Keratinocyte (primary cell): Measurements from ENCODE around the gene CCDC194.

Source experiments
- EZH2 ChIP-seq: IDR thresholded peaks from one replicate; pipeline ENCODE4 v1.6.1; 2012; ENCODE audit warnings: inconsistent platforms, mild to moderate bottlenecking, low read length, moderate library complexity
- TF ChIP-seq, protein P1 (sequence below), 3 experiments: IDR thresholded peaks in 1 of 3; conservative IDR thresholded peaks in 1 of 3; optimal IDR thresholded peaks in 1 of 3; 2 replicates in 2 of 3; 3 replicates in 1 of 3; pipeline versions ENCODE3 to v1.5.1; 2011; ENCODE audit warnings: low read length in 3 of 3, mild to moderate bottlenecking in 3 of 3, moderate library complexity in 2 of 3, control low read depth in 1 of 3, inconsistent platforms in 1 of 3; ENCODE audit not compliant: insufficient read depth in 2 of 3; ENCODE audit errors: extremely low read depth in 1 of 3

DNA sequence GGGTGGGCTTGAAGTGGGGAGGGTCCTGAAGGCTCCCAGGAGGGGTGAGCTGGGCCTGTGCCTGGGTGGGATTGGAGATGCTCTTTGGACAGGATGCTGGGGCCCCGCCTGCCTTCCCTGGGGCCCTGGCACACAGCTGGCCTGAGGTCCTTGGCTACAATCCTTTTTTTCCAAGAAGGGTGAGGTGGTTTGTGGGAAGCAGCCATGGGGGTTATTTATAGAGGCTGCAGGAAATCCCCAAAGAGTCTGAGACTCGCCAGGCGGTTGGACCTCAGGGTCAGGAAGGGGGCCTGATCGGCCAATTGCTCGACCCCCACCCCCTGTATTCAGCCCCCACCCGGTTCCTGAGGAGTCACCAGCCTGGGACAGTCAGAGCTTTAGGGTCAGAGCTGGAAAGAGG is 46.6 kb downstream of the CCDC194 start:
- TF ChIP-seq, protein P1, sequence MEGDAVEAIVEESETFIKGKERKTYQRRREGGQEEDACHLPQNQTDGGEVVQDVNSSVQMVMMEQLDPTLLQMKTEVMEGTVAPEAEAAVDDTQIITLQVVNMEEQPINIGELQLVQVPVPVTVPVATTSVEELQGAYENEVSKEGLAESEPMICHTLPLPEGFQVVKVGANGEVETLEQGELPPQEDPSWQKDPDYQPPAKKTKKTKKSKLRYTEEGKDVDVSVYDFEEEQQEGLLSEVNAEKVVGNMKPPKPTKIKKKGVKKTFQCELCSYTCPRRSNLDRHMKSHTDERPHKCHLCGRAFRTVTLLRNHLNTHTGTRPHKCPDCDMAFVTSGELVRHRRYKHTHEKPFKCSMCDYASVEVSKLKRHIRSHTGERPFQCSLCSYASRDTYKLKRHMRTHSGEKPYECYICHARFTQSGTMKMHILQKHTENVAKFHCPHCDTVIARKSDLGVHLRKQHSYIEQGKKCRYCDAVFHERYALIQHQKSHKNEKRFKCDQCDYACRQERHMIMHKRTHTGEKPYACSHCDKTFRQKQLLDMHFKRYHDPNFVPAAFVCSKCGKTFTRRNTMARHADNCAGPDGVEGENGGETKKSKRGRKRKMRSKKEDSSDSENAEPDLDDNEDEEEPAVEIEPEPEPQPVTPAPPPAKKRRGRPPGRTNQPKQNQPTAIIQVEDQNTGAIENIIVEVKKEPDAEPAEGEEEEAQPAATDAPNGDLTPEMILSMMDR (optimal IDR thresholded peaks at IDR 0.05 in 1 of 3, IDR thresholded peaks at IDR 0.05 in 1 of 3, conservative IDR thresholded peaks at IDR 0.05 in 1 of 3; ENCODE audit: extremely low read depth in 1 of 3, insufficient read depth in 2 of 3, low read length in 3 of 3) = no peak
- no peak for TF ChIP-seq EZH2
